ENCODE measurements around the gene TACR1.

DNA sequence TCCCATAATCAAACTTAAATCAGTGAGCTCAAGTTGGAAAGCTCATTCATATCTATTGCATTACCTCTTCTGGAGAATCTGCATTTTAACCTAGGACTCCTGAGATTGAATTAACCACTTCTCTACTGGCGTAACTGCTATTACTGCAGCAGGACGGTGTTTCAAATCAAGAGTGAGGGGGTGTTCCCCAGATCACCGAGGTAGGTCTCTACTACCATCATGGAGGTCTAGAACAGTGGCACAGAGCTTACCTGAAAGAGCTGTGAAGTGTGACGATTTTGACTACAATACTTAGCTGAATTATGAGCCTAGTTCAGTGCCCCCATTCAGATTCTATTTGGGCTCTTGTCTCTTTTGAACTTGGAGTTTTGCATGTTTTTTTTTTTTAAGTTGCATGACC, 121.4 kb downstream of the TACR1 start:
- no peak for TF ChIP-seq POLR2A (IDR thresholded peaks at IDR 0.05; ENCODE audit: low read depth, low read length)
- TF ChIP-seq POLR2AphosphoS5 (IDR thresholded peaks at IDR 0.05; ENCODE audit: low read depth, low read length), result no peak
- no peak for TF ChIP-seq POU2F2 (IDR thresholded peaks at IDR 0.05; ENCODE audit: low read depth, low read length)
- peak; percentile 20; the same call in 1 of the 2 replicates for TF ChIP-seq SPI1 (IDR thresholded peaks at IDR 0.05; ENCODE audit: low read depth, low read length)
- TF ChIP-seq TAF1 (IDR thresholded peaks at IDR 0.05; ENCODE audit: low read depth, low read length), result no peak
